ENCODE data around the gene BAIAP2.

DNA sequence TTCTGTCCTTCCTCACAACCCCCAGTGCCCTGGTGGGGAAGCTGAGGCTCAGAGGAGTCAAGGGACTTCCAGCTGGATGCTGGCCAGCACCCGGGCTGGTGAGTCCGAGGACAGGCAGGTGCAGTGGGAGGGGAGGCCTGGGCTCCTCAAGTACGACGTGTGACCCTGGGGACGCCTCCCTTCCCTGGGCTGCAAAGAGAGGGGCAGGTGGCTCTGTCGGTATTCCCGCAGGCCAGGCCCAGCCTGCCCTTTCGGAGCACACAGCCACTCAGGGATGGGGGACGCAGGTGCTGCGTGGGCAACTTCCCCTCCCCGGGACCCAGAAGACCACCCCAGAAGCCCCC, 97.2 kb downstream of the BAIAP2 start:
- TF ChIP-seq, protein P1, sequence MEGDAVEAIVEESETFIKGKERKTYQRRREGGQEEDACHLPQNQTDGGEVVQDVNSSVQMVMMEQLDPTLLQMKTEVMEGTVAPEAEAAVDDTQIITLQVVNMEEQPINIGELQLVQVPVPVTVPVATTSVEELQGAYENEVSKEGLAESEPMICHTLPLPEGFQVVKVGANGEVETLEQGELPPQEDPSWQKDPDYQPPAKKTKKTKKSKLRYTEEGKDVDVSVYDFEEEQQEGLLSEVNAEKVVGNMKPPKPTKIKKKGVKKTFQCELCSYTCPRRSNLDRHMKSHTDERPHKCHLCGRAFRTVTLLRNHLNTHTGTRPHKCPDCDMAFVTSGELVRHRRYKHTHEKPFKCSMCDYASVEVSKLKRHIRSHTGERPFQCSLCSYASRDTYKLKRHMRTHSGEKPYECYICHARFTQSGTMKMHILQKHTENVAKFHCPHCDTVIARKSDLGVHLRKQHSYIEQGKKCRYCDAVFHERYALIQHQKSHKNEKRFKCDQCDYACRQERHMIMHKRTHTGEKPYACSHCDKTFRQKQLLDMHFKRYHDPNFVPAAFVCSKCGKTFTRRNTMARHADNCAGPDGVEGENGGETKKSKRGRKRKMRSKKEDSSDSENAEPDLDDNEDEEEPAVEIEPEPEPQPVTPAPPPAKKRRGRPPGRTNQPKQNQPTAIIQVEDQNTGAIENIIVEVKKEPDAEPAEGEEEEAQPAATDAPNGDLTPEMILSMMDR (IDR thresholded peaks at IDR 0.05), result no peak
- no peak for TF ChIP-seq POLR2A (IDR thresholded peaks at IDR 0.05)
